OCI-LY3 (cell line): ENCODE results near the gene LCORL.

Experiments
- CTCF ChIP-seq: fragments of 200-600, 300-600 bp; sonication (generic); IDR thresholded peaks from 2 replicates; pipeline ENCODE4 v1.5.1; 2014; ENCODE audit warnings: antibody characterized with exemption, low read length, low read depth
- EZH2phosphoT487 ChIP-seq: fragments of 200-600 bp; shearing (Covaris generic); IDR thresholded peaks from 2 replicates; pipeline ENCODE4 v1.6.1; 2018; ENCODE audit warnings: antibody characterized with exemption, mixed run types, low read depth

GRCh38 chr4:18042012-18042411 is 20.5 kb upstream of the LCORL start:
- TF ChIP-seq CTCF = no peak
- TF ChIP-seq EZH2phosphoT487 = no peak
